SK-N-MC (cell line): ENCODE data around the gene S100A9.

ENCODE experiments used
- EZH2 ChIP-seq: fragments of 200-600 bp; sonication (generic); IDR thresholded peaks from one replicate; pipeline ENCODE4 v1.6.1; 2017; ENCODE audit warnings: antibody characterized with exemption
- POLR2AphosphoS5 ChIP-seq: IDR thresholded peaks from 2 replicates; pipeline ENCODE4 v1.6.1; 2012; ENCODE audit warnings: mild to moderate bottlenecking, low read depth, low read length, borderline replicate concordance

DNA sequence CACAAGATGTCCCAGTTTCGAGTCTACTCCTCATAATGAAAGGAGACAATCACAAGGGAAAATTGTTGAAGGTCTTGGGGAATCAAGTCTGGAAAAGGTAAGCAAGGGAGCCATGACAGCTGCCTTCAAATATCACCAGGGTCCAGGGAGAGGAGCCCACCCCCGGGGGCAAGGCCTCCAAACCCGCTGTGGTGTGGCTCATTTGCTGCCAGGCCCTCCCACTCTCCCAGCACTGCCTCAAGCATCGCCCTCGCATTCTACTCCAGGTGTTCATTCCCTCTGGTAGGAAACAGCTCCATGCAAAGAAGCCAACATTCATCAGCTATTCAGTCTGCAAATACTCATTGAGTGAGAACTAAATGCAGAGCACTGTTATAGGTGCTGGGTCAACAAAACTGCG lies 8.6 kb downstream of the S100A9 start:
- TF ChIP-seq POLR2AphosphoS5, result no peak
- TF ChIP-seq EZH2, result no peak
